Measurements from ENCODE around the gene C1S.
"Not testable (repeated sequence)": the region's sequence is repeated elsewhere in the genome, so short reads cannot be mapped to it uniquely, and the experiment has no call there.

C1S gene

DNA sequence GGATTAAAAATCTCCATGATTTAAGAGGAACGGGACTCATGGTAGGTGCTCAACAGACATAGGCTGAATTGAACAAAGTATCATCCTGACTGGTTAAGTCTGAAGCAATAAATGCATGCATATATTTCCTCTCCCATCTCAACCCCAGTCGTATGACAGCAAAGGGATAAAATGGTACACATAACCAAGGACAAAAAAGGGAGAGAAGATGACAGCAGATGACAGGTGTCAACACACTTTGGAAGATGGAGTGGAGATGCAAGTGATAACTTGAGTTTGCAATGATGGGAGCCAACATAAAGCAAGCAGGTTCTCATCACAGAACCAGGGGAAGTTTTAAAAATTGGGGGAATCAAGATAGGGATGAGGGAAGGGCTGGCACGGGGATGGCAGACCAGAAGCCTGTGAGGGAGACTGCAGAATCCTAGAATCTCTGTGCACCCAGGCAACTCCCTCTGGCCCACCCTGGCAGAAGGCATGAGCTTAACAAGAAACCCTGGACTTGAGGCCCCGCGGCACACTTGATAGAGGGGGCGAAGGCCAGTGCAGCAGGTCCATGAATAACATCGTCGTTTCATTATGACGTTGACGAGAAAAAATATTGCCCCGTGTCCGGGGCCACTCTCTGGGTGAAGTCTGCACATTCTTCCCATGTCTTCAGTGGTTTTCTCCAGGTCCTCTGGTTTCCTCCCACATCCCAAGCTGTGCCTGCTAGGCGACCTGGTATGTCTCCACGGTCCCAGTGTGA lies 43.5 kb downstream of the C1S start:
- ATAC-seq (no peak), DNase-seq (no peak)

GRCh38 chr12:7106082-7106481 lies 45.6 kb downstream of the C1S start:
- ATAC-seq, result no peak
- no peak for DNase-seq

- DNase-seq, ATAC-seq: not testable (repeated sequence)
Observed at GRCh38 chr12:7107181-7107580, 46.7 kb downstream of the C1S start.

- no peak for DNase-seq
- ATAC-seq, result no peak
Observed at GRCh38 chr12:7107636-7108002, 47.1 kb downstream of the C1S start.

DNA sequence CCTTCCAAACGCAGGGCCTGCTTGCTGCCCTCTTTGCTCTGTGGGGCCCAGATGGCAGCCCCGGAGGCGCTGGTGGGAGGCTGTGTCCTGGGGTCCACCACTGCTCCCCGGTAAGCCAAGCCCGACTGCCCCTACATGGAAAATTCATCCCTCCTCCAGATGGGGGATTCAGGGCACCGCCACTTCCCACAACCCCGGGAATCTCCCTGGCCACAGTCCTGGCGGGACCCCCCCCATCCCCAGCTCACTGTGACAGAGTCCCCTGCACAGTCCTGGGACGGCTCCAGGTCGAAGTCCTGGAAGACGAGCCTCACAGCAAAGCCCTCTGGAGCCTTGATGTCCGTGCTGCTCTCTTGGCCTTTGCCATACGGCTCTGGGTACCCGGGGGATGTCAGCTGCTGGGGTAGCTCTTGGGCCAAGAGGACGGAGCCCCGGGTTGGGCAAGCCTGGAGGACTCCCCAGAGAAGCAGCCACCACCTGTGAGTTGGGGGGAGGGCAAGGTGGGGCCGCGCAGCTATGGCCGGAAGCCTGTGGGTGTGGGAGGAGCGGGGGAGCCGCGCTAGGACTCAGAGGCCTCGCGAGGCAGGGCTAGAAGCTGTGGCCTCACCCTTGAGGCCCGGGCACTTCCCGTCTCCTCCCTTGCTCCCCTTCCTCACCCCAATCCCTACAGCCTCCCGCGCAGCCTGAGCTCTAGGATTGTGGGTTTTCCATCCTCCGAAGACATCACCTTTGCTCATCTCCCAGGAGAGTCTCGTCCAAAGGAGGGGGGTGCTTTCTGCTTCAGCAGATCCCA lies 47.7 kb downstream of the C1S start:
- ATAC-seq, result peak; percentile 92
- DNase-seq, result peak; percentile 82

- DNase-seq (peak; percentile 94), ATAC-seq (peak; percentile 48)
Observed at GRCh38 chr12:7108796-7109571, 48.5 kb downstream of the C1S start, which contains the start of gene C1RL. TSS of gene C1RL (minus strand) at chr12:7109214. CDS start at chr12:7109180, 34 bp downstream.

GRCh38 chr12:7109572-7109920 lies 49.0 kb downstream of the C1S start:
- DNase-seq (no peak), ATAC-seq (no peak)

DNA sequence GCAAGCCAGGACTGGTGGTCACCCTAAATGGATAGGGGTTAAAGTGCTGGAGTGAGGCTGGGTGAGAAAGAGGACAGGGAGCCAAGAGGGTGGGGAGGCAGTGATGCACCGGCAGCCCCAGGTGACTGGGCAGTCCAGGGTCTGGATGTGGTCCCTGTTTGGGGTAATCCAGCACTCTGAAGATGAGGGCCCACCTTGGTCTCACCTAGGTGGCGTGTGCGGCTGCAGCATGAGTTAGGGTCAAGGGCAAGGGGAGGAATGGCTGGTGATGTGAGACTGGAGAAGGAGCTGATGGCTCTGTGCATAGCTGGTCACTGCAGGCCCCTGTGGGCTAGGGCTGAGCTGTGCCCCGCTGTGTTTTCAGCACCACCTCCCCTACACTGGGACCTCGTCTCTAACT lies 50.1 kb downstream of the C1S start:
- DNase-seq (no peak), ATAC-seq (no peak)

- ATAC-seq (no peak), DNase-seq (no peak)
Observed at GRCh38 chr12:7112041-7112440, 51.5 kb downstream of the C1S start.

DNA sequence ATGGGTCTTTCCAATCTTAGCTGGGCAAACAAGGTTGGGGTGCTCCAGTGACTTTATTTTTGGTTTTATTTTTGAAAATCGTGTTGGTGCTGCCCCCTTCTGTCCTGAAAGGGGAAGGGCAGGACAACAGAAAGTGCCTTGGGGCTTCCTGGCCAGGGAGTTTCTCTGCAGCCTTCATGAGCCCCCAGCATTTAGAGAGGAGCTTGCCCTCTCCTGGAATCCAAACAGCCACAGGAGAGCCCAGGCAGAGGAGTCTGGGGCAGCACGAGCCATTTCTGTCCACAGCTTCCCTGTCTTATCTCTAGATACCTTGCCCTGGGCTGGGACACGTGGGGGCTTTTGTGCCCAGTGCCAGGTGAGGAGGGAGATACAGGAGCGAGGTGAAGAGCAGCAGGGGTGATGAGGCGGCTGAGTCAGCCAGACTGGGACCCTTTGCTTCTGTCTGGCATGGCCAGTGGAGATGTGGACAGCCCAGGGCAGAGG lies 52.9 kb downstream of the C1S start:
- ATAC-seq, result no peak
- DNase-seq, result peak; percentile 36

GRCh38 chr12:7114008-7114407 lies 53.5 kb downstream of the C1S start:
- no peak for DNase-seq
- ATAC-seq, result no peak

- no peak for DNase-seq
Observed at GRCh38 chr12:7114851-7115250, 54.3 kb downstream of the C1S start.

DNA sequence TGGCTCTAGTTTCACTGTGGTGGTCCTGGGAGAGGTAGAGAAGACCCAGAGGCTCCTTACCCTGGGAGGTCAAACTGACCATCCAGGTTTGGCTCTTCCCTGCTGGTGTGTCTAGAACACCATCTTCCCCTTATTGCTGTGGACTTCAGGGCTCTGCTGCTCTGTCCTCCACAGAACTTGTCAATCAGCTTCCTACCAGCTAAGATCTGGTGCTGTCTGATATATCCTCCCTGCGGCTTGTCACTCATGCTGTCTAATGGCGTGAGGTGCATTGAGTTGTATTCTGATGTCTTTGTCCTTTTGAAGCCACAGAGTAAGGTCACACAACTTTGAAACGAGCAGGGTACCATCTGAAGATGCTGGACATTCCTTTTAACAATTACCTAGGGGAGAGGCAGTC lies 55.7 kb downstream of the C1S start:
- no peak for ATAC-seq
- no peak for DNase-seq

More at GRCh38 chr12:7114851-7115250, 54.3 kb downstream of the C1S start:
- no peak for ATAC-seq

DNA sequence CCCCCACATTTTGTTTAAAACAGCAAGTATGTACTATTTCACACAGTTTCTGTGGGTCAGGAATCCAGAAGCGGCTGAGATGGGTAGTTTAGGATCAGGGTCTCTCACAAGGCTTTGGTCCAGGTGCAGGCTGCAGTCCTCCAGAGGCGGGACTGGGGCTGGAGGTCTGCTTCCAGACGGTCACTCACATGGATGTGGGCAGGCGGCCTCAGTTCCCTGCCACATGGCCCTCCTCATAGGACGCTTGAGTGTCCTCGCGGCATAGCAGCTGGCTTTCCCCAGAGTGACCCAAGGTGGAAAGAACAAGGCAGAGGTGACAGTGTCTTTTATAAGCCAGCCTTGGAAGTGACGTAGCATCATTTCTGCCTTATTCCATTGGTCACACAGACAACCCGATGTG lies 56.4 kb downstream of the C1S start:
- no peak for ATAC-seq

DNA sequence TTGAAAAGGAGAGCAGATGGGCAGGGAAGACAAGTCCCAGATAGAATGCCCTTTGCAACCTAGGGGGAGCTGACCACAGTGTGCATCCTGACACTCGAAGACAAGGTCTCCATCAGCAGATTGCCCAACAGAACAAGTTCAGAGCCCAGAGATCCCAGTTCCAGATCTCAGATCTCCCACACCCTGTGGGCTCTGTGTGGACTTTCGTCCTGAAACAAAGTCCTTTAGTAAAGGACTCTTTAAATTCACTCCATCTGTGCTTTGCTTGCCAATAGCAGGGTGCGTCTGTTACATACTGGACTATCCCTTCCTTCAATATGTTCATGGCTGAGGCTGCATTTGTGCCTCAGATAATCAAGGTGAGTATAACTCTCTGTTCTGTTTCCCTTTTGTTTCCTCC lies 57.2 kb downstream of the C1S start:
- no peak for DNase-seq
- ATAC-seq, result no peak

More for the DNA sequence above, 56.4 kb downstream of the C1S start:
- no peak for DNase-seq

GRCh38 chr12:7118881-7119280 lies 58.4 kb downstream of the C1S start:
- DNase-seq, result no peak
- ATAC-seq, result no peak

- ATAC-seq (no peak), DNase-seq (no peak)
Observed at GRCh38 chr12:7120166-7120565, 59.6 kb downstream of the C1S start.

All from stimulated activated naive CD8-positive, alpha-beta T cell treated with anti-CD3 and anti-CD28 coated beads, Interleukin-15, Interleukin-2, amounts not matched to agents 100 U/mL and 50 U/mL, for 24 hours (primary cell).